Measurements from ENCODE around the gene CRTAC1. TPM values are rescaled to one million over a fixed set of nuclear protein-coding genes. Genes with fewer than 3 reads are reported as not detected.

The CRTAC1 gene
- total RNA-seq, 1 donor from 2014 or later, result 11.9 TPM

GRCh38 chr10:97974526-97975525 lies 55.6 kb downstream of the CRTAC1 start:
- no peak for DNase-seq (ENCODE audit: low spot score)

- no peak for DNase-seq (ENCODE audit: low spot score)
Measured at GRCh38 chr10:97974100-97974499, 56.3 kb downstream of the CRTAC1 start.

- DNase-seq (ENCODE audit: low spot score), result no peak
Measured at GRCh38 chr10:97969538-97970079, 60.8 kb downstream of the CRTAC1 start.

- no peak for DNase-seq (ENCODE audit: low spot score)
Measured at GRCh38 chr10:97964748-97965147, 65.7 kb downstream of the CRTAC1 start.

GRCh38 chr10:97961945-97962344 lies 68.5 kb downstream of the CRTAC1 start:
- DNase-seq (ENCODE audit: low spot score), result no peak

- no peak for DNase-seq (ENCODE audit: low spot score)
Measured at GRCh38 chr10:97960269-97961056, 70.0 kb downstream of the CRTAC1 start.

GRCh38 chr10:97949462-97949861 lies 81.0 kb downstream of the CRTAC1 start:
- no peak for DNase-seq (ENCODE audit: low spot score)

GRCh38 chr10:97948822-97949221 lies 81.6 kb downstream of the CRTAC1 start:
- no peak for DNase-seq (ENCODE audit: low spot score)

- no peak for DNase-seq (ENCODE audit: low spot score)
Measured at GRCh38 chr10:97944772-97945171, 85.6 kb downstream of the CRTAC1 start.

- no peak for DNase-seq (ENCODE audit: low spot score)
Measured at GRCh38 chr10:97943294-97943693, 87.1 kb downstream of the CRTAC1 start.

GRCh38 chr10:97940534-97940933 lies 89.9 kb downstream of the CRTAC1 start:
- DNase-seq (ENCODE audit: low spot score), result no peak

- no peak for DNase-seq (ENCODE audit: low spot score)
Measured at GRCh38 chr10:97939446-97939990, 90.9 kb downstream of the CRTAC1 start.

GRCh38 chr10:97937928-97938327 lies 92.5 kb downstream of the CRTAC1 start:
- no peak for DNase-seq (ENCODE audit: low spot score)

GRCh38 chr10:97937054-97937453 lies 93.4 kb downstream of the CRTAC1 start:
- DNase-seq (ENCODE audit: low spot score), result no peak

- no peak for DNase-seq (ENCODE audit: low spot score)
Measured at GRCh38 chr10:97936126-97936525, 94.3 kb downstream of the CRTAC1 start.

- DNase-seq (ENCODE audit: low spot score), result no peak
Measured at GRCh38 chr10:97932932-97933530, 97.4 kb downstream of the CRTAC1 start.

- DNase-seq (ENCODE audit: low spot score), result no peak
Measured at GRCh38 chr10:97931041-97931440, 99.4 kb downstream of the CRTAC1 start.

GRCh38 chr10:97928897-97929296 lies 101.5 kb downstream of the CRTAC1 start:
- DNase-seq (ENCODE audit: low spot score), result no peak

- no peak for DNase-seq (ENCODE audit: low spot score)
Measured at GRCh38 chr10:97927622-97928021, 102.8 kb downstream of the CRTAC1 start.

GRCh38 chr10:97926055-97926454 lies 104.4 kb downstream of the CRTAC1 start:
- no peak for DNase-seq (ENCODE audit: low spot score)

GRCh38 chr10:97925308-97925938 lies 105.0 kb downstream of the CRTAC1 start:
- no peak for DNase-seq (ENCODE audit: low spot score)

Data from ureter (tissue), 1 donor.